Measurements from ENCODE around the gene FAM136A.
"Not testable (repeated sequence)": the region's sequence is repeated elsewhere in the genome, so short reads cannot be mapped to it uniquely, and the experiment has no call there.

DNA sequence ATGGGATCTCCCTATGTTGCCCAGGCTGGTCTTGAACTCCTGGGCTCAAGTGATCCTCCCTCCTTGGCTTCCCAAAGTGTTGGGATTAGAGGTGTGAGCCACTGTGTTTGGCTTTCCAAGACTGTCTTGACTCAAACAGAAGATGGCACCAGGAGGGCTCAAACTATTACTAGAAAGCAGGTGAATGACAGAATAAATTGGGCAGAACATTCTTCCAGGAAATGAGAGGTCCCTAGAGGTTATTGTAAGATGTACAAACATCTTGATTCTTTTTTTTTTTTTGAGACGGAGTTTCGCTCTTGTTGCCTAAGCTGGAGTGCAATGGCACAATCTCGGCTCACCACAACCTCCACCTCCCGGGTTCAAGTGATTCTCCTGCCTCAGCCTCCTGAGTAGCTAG is 4.0 kb downstream of the FAM136A start:
- TF ChIP-seq, protein P1, sequence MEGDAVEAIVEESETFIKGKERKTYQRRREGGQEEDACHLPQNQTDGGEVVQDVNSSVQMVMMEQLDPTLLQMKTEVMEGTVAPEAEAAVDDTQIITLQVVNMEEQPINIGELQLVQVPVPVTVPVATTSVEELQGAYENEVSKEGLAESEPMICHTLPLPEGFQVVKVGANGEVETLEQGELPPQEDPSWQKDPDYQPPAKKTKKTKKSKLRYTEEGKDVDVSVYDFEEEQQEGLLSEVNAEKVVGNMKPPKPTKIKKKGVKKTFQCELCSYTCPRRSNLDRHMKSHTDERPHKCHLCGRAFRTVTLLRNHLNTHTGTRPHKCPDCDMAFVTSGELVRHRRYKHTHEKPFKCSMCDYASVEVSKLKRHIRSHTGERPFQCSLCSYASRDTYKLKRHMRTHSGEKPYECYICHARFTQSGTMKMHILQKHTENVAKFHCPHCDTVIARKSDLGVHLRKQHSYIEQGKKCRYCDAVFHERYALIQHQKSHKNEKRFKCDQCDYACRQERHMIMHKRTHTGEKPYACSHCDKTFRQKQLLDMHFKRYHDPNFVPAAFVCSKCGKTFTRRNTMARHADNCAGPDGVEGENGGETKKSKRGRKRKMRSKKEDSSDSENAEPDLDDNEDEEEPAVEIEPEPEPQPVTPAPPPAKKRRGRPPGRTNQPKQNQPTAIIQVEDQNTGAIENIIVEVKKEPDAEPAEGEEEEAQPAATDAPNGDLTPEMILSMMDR (conservative IDR thresholded peaks at IDR 0.05) = not testable (repeated sequence)
- not testable (repeated sequence) for TF ChIP-seq EZH2 (IDR thresholded peaks at IDR 0.05; ENCODE audit: low read depth)

Data from PC-9 (cell line).